SK-N-SH treated with all-trans-retinoic acid at 6 μM for 48 hours (cell line): ENCODE measurements around the gene R3HDM1.

Experiments used
- ATAC-seq: fragments of 200-7000 bp; cut with Tn5 transposase; 3 replicates; pipeline ENCODE4 v1.9.1; 2020; ENCODE audit warnings: mild to moderate bottlenecking, moderate library complexity
- BACH2 ChIP-seq: fragments of 250-450 bp; sonication (Bioruptor Pico); IDR thresholded peaks from 2 replicates; pipeline ENCODE4 v1.9.0; 2021; ENCODE audit warnings: mild to moderate bottlenecking, borderline replicate concordance
- CSDC2 ChIP-seq: fragments of 250-450 bp; sonication (Bioruptor Pico); IDR thresholded peaks from 2 replicates; pipeline ENCODE4 v1.5.0; 2020; ENCODE audit warnings: mild to moderate bottlenecking, moderate library complexity
- GLIS3 ChIP-seq: fragments of 250-450 bp; sonication (Bioruptor Pico); IDR thresholded peaks from 2 replicates; pipeline ENCODE4 v1.5.0; 2020; ENCODE audit warnings: mild to moderate bottlenecking, moderate library complexity
- ISL1 ChIP-seq: fragments of 250-450 bp; sonication (Bioruptor Pico); IDR thresholded peaks from 2 replicates; pipeline ENCODE4 v2.1.2; 2022; ENCODE audit warnings: mild to moderate bottlenecking, moderate library complexity
- OSR1 ChIP-seq: fragments of 250-450 bp; sonication (Bioruptor Pico); IDR thresholded peaks from 2 replicates; pipeline ENCODE4 v1.8.0; 2022; ENCODE audit warnings: moderate library complexity, mild to moderate bottlenecking, inconsistent platforms
- RARB ChIP-seq: fragments of 250-450 bp; sonication (Bioruptor Pico); IDR thresholded peaks from 2 replicates; pipeline ENCODE4 v1.8.0; 2021; ENCODE audit warnings: mild to moderate bottlenecking, moderate library complexity
- ZC3H10 ChIP-seq: fragments of 250-450 bp; sonication (Bioruptor Pico); IDR thresholded peaks from 2 replicates; pipeline ENCODE4 v1.5.1; 2021; ENCODE audit warnings: mild to moderate bottlenecking, moderate library complexity
- ZFP3 ChIP-seq: fragments of 250-450 bp; sonication (Bioruptor Pico); IDR thresholded peaks from 2 replicates; pipeline ENCODE4 v1.5.0; 2020; ENCODE audit warnings: mild to moderate bottlenecking, moderate library complexity
- ZFP30 ChIP-seq: fragments of 450-650 bp; formaldehyde crosslinking; IDR thresholded peaks from 2 replicates; pipeline ENCODE4 v1.5.0; 2022; ENCODE audit warnings: mild to moderate bottlenecking, moderate library complexity
- ZNF565 ChIP-seq: fragments of 450-650 bp; formaldehyde crosslinking; conservative IDR thresholded peaks from 2 replicates; pipeline ENCODE4 v1.5.0; 2020; ENCODE audit warnings: low read depth, mild to moderate bottlenecking, moderate library complexity
- ZNF70 ChIP-seq: fragments of 450-650 bp; formaldehyde crosslinking; IDR thresholded peaks from 2 replicates; pipeline ENCODE4 v1.5.0; 2020; ENCODE audit warnings: mild to moderate bottlenecking, moderate library complexity
- TF ChIP-seq, protein P1 (sequence below): fragments of 250-450 bp; sonication (Bioruptor Pico); IDR thresholded peaks from 2 replicates; pipeline ENCODE4 v1.5.0; 2020; ENCODE audit warnings: mild to moderate bottlenecking, moderate library complexity
- TF ChIP-seq, protein P2 (sequence below): fragments of 250-450 bp; sonication (Bioruptor Pico); IDR thresholded peaks from 2 replicates; pipeline ENCODE4 v1.8.0; 2021; ENCODE audit warnings: low read depth, mild to moderate bottlenecking, moderate library complexity, borderline replicate concordance
- TF ChIP-seq, protein P3 (sequence below): fragments of 250-450 bp; sonication (Bioruptor Pico); IDR thresholded peaks from 2 replicates; pipeline ENCODE4 v1.8.0; 2020; ENCODE audit warnings: mild to moderate bottlenecking, moderate library complexity, borderline replicate concordance
- TF ChIP-seq, protein P4 (sequence below): fragments of 250-450 bp; sonication (Bioruptor Pico); IDR thresholded peaks from 2 replicates; pipeline ENCODE4 v1.5.1; 2020; ENCODE audit warnings: low read depth, mild to moderate bottlenecking, moderate library complexity

The R3HDM1 gene

DNA sequence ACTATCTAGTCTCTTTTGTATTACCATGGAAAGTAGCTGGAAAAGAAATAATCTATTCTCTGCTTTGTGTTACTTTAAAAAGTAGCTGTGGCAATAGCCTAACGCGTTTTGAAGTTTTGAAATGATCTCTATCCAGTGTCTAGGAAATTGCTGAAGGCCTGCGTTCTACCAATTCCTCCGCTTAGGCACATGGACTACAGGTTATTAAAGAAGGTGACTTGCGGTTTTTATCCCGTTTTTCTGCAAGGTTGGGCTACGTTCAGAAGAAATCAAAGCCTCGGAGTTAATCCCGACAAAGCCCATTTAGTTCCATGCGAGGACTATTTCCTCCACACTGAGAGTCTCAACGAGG is 209.7 kb downstream of the R3HDM1 start:
- TF ChIP-seq ZNF70 (CRISPR knock-in tag) (no peak), ZNF565 (no peak), CSDC2 (CRISPR knock-in tag) (no peak), RARB (CRISPR knock-in tag) (no peak), ZFP30 (CRISPR knock-in tag) (no peak), OSR1 (CRISPR knock-in tag) (no peak), GLIS3 (no peak), ISL1 (CRISPR knock-in tag) (no peak), ZC3H10 (no peak)
- TF ChIP-seq, protein P1, sequence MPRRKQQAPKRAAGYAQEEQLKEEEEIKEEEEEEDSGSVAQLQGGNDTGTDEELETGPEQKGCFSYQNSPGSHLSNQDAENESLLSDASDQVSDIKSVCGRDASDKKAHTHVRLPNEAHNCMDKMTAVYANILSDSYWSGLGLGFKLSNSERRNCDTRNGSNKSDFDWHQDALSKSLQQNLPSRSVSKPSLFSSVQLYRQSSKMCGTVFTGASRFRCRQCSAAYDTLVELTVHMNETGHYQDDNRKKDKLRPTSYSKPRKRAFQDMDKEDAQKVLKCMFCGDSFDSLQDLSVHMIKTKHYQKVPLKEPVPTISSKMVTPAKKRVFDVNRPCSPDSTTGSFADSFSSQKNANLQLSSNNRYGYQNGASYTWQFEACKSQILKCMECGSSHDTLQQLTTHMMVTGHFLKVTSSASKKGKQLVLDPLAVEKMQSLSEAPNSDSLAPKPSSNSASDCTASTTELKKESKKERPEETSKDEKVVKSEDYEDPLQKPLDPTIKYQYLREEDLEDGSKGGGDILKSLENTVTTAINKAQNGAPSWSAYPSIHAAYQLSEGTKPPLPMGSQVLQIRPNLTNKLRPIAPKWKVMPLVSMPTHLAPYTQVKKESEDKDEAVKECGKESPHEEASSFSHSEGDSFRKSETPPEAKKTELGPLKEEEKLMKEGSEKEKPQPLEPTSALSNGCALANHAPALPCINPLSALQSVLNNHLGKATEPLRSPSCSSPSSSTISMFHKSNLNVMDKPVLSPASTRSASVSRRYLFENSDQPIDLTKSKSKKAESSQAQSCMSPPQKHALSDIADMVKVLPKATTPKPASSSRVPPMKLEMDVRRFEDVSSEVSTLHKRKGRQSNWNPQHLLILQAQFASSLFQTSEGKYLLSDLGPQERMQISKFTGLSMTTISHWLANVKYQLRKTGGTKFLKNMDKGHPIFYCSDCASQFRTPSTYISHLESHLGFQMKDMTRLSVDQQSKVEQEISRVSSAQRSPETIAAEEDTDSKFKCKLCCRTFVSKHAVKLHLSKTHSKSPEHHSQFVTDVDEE (CRISPR knock-in tag) = no peak
- ATAC-seq = no peak

DNA sequence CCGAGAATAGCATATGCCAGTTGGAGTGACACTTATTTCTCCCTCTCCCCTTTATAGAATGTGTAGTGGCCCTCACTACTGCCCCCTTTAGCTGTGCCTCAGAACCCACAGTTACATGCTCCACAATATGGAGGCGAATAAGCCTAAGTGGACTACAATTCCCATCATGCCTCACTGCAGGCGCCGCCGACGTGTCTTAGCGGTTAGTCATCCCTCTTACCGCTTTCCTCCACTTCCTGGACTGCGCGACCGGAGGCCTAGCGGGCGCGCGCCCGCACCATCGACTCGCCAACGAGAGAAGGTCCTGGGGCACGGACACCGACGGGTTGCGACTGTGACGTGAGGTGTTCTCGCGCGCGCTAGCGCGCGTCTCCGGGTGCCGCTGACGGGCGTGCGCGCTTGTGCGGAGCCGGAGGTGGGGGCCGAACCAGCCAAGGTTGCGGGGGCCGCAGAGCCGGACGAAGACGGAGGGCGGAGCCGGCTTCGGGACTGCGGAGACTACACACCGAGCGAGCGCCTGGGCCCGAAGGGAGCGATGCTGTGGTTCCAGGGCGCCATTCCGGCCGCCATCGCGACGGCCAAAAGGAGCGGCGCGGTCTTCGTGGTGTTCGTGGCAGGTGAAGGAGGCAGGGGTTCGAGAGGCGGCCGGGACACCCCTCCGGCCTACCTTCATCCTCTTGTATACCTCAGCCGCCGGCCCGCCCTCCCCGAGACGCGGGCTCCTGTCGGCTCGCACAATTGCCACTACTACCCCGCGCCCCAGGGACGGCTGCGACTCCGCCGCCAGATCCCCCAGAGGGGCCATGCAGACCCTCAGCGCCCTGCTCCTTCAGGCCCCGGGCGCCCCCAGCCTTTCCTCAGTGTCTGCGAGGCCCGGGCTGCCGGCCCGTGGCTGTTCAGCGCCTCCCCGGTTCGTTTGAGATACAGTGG is 210.4 kb downstream of the R3HDM1 start, which contains the start of gene UBXN4:
TSS of gene UBXN4 (plus strand) at position 461 of the 930 bp plus-strand sequence. CDS start at position 536, 75 bp downstream.
- peak; percentile 94 for ATAC-seq
- TF ChIP-seq, protein P2, sequence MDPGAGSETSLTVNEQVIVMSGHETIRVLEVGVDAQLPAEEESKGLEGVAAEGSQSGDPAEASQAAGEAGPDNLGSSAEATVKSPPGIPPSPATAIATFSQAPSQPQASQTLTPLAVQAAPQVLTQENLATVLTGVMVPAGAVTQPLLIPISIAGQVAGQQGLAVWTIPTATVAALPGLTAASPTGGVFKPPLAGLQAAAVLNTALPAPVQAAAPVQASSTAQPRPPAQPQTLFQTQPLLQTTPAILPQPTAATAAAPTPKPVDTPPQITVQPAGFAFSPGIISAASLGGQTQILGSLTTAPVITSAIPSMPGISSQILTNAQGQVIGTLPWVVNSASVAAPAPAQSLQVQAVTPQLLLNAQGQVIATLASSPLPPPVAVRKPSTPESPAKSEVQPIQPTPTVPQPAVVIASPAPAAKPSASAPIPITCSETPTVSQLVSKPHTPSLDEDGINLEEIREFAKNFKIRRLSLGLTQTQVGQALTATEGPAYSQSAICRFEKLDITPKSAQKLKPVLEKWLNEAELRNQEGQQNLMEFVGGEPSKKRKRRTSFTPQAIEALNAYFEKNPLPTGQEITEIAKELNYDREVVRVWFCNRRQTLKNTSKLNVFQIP = no peak
- TF ChIP-seq, protein P1 (CRISPR knock-in tag) = peak; percentile 72
- TF ChIP-seq, protein P3, sequence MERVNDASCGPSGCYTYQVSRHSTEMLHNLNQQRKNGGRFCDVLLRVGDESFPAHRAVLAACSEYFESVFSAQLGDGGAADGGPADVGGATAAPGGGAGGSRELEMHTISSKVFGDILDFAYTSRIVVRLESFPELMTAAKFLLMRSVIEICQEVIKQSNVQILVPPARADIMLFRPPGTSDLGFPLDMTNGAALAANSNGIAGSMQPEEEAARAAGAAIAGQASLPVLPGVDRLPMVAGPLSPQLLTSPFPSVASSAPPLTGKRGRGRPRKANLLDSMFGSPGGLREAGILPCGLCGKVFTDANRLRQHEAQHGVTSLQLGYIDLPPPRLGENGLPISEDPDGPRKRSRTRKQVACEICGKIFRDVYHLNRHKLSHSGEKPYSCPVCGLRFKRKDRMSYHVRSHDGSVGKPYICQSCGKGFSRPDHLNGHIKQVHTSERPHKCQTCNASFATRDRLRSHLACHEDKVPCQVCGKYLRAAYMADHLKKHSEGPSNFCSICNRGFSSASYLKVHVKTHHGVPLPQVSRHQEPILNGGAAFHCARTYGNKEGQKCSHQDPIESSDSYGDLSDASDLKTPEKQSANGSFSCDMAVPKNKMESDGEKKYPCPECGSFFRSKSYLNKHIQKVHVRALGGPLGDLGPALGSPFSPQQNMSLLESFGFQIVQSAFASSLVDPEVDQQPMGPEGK = peak; percentile 97

DNA sequence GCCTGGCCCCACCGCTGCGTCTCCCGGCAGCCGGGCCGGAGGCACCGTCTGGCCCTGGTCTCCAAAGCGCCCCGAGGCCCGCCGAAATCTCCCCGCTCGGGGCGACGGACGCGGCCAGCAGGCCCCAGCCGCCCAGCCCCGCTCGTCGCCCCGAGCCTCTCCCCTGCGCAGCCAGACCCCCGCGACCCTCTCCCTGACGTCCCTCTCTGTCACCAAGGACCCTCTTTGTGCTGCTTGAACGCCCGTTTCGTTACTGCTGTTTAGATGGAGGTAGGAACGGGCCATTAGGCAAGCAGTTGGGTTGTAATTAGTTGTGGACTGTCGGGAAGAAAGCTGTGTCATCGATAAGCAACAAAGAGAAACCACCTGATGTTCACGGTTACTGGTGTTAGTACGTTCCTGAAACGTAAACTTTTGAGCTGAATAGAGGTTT is 211.1 kb downstream of the R3HDM1 start:
- peak; percentile 37 for ATAC-seq
- TF ChIP-seq, protein P2 = no peak
- no peak for TF ChIP-seq ZFP3 (CRISPR knock-in tag)
- TF ChIP-seq, protein P4, sequence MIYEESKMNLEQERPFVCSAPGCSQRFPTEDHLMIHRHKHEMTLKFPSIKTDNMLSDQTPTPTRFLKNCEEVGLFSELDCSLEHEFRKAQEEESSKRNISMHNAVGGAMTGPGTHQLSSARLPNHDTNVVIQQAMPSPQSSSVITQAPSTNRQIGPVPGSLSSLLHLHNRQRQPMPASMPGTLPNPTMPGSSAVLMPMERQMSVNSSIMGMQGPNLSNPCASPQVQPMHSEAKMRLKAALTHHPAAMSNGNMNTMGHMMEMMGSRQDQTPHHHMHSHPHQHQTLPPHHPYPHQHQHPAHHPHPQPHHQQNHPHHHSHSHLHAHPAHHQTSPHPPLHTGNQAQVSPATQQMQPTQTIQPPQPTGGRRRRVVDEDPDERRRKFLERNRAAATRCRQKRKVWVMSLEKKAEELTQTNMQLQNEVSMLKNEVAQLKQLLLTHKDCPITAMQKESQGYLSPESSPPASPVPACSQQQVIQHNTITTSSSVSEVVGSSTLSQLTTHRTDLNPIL (CRISPR knock-in tag) = no peak
- TF ChIP-seq BACH2 (CRISPR knock-in tag) = no peak
- no peak for TF ChIP-seq ZC3H10
- TF ChIP-seq, all 23 proteins: peak for 0
